ENCODE measurements around the gene MYH15.

The MYH15 gene

GRCh38 chr3:108500728-108501127 lies 9.7 kb downstream of the MYH15 start:
- DNase-seq (ENCODE audit: low spot score) = no peak
- Histone ChIP-seq H2BK15ac (ENCODE audit: low read length) (no peak overlapping the region), H3K4me1 (ENCODE audit: control insufficient read depth in 2 of 2, insufficient read depth in 1 of 2, low read depth in 1 of 2, low read length in 2 of 2) (no peaks in the 10 kb centered on the region), H3K27ac (replicated peaks; ENCODE audit: low read length) (no peak overlapping the region), H3K36me3 (replicated peaks in 1 of 2; ENCODE audit: control insufficient read depth in 2 of 2, insufficient read depth in 2 of 2, low read length in 2 of 2) (no peaks in the 10 kb centered on the region), H4K91ac (ENCODE audit: low read depth, low read length, poor library complexity) (no peak overlapping the region), H2AK5ac (ENCODE audit: low read depth, low read length) (no peak overlapping the region), H3K4me2 (ENCODE audit: insufficient read depth, low read length, poor library complexity, severe bottlenecking) (no peak overlapping the region), H3K4ac (ENCODE audit: low read length) (no peak overlapping the region), H2AFZ (ENCODE audit: low read length) (no peak overlapping the region), H3K4me3 (ENCODE audit: low read length in 2 of 2) (no peak overlapping the region), H3K27me3 (ENCODE audit: control insufficient read depth in 3 of 3, insufficient read depth in 3 of 3, low read depth in 1 of 3, low read length in 3 of 3) (no peaks in the 10 kb centered on the region), H3K9me3 (replicated peaks in 1 of 2; ENCODE audit: control insufficient read depth in 2 of 2, insufficient read depth in 1 of 2, low read depth in 1 of 2, low read length in 2 of 2) (no peaks in the 10 kb centered on the region), H4K8ac (ENCODE audit: low read depth, low read length) (no peak overlapping the region), H3K18ac (ENCODE audit: low read length) (no peak overlapping the region), H3K23ac (ENCODE audit: low read depth, low read length, poor library complexity) (no peak overlapping the region), H2BK5ac (ENCODE audit: low read length) (no peak overlapping the region), H2BK12ac (ENCODE audit: low read length) (no peak overlapping the region), H2BK120ac (ENCODE audit: low read depth, low read length) (no peak overlapping the region), H3K9ac (ENCODE audit: low read depth, low read length, poor library complexity) (no peak overlapping the region), H3K79me1 (ENCODE audit: low read depth, low read length) (no peaks in the 10 kb centered on the region), H3K14ac (ENCODE audit: low read length) (no peak overlapping the region)
- WGBS, 2 donors (ENCODE audit: extremely low coverage in 2 of 2, insufficient read length in 2 of 2, insufficient replicate concordance in 1 of 2) = no CpG with 5 or more reads among the region's 1 CpG

- Histone ChIP-seq H2BK15ac (ENCODE audit: low read length) (no peak overlapping the region), H4K91ac (ENCODE audit: low read depth, low read length, poor library complexity) (no peak overlapping the region), H3K18ac (ENCODE audit: low read length) (no peak overlapping the region), H4K8ac (ENCODE audit: low read depth, low read length) (no peak overlapping the region), H3K23ac (ENCODE audit: low read depth, low read length, poor library complexity) (no peak overlapping the region), H3K4me1 (ENCODE audit: control insufficient read depth in 2 of 2, insufficient read depth in 1 of 2, low read depth in 1 of 2, low read length in 2 of 2) (no peaks in the 10 kb centered on the region), H2BK120ac (ENCODE audit: low read depth, low read length) (no peak overlapping the region), H2AFZ (ENCODE audit: low read length) (no peak overlapping the region), H3K79me1 (ENCODE audit: low read depth, low read length) (no peaks in the 10 kb centered on the region), H2AK5ac (ENCODE audit: low read depth, low read length) (no peak overlapping the region), H3K4me3 (ENCODE audit: low read length in 2 of 2) (no peak overlapping the region), H3K9me3 (replicated peaks in 1 of 2; ENCODE audit: control insufficient read depth in 2 of 2, insufficient read depth in 1 of 2, low read depth in 1 of 2, low read length in 2 of 2) (no peaks in the 10 kb centered on the region), H3K27me3 (ENCODE audit: control insufficient read depth in 3 of 3, insufficient read depth in 3 of 3, low read depth in 1 of 3, low read length in 3 of 3) (no peaks in the 10 kb centered on the region), H3K4me2 (ENCODE audit: insufficient read depth, low read length, poor library complexity, severe bottlenecking) (no peak overlapping the region), H3K36me3 (replicated peaks in 1 of 2; ENCODE audit: control insufficient read depth in 2 of 2, insufficient read depth in 2 of 2, low read length in 2 of 2) (no peaks in the 10 kb centered on the region), H2BK5ac (ENCODE audit: low read length) (no peak overlapping the region), H3K4ac (ENCODE audit: low read length) (no peak overlapping the region), H3K14ac (ENCODE audit: low read length) (no peak overlapping the region), H3K27ac (replicated peaks; ENCODE audit: low read length) (no peak overlapping the region), H3K9ac (ENCODE audit: low read depth, low read length, poor library complexity) (no peak overlapping the region), H2BK12ac (ENCODE audit: low read length) (no peak overlapping the region)
- WGBS, 2 donors (ENCODE audit: extremely low coverage in 2 of 2, insufficient read length in 2 of 2, insufficient replicate concordance in 1 of 2) = no CpG with 5 or more reads among the region's 1 CpG
- DNase-seq (ENCODE audit: low spot score) = no peak
Measured at GRCh38 chr3:108497271-108497670, 13.1 kb downstream of the MYH15 start.

DNA sequence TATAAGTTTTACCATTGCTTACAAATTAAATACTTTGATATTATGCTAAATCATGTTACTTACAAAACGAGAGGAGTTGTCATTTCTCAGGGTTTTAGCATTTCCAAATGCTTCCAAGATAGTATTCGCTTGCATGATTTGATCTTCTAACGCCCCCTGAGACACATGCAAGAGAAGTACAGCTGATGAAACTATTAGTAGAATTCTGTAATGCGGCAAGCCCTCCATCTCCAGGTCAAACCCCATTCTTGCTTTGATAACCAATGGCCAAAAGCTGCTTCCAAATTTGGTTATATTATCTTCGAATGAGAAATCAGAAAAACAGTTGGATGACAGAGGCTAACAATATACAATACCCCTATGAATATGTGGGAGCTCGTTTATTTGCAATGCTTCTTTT lies 14.7 kb downstream of the MYH15 start:
- Histone ChIP-seq H3K4me2 (ENCODE audit: insufficient read depth, low read length, poor library complexity, severe bottlenecking) (no peak overlapping the region), H3K79me1 (ENCODE audit: low read depth, low read length) (no peaks in the 10 kb centered on the region), H2BK5ac (ENCODE audit: low read length) (no peak overlapping the region), H3K36me3 (replicated peaks in 1 of 2; ENCODE audit: control insufficient read depth in 2 of 2, insufficient read depth in 2 of 2, low read length in 2 of 2) (peaks cover 0 to 2% of the 10 kb centered on the region in 2 donors), H3K4ac (ENCODE audit: low read length) (no peak overlapping the region), H2BK12ac (ENCODE audit: low read length) (no peak overlapping the region), H3K27ac (replicated peaks; ENCODE audit: low read length) (no peak overlapping the region), H4K91ac (ENCODE audit: low read depth, low read length, poor library complexity) (no peak overlapping the region), H3K14ac (ENCODE audit: low read length) (no peak overlapping the region), H2AK5ac (ENCODE audit: low read depth, low read length) (no peak overlapping the region), H4K8ac (ENCODE audit: low read depth, low read length) (no peak overlapping the region), H3K23ac (ENCODE audit: low read depth, low read length, poor library complexity) (no peak overlapping the region), H3K4me3 (ENCODE audit: low read length in 2 of 2) (no peak overlapping the region), H3K27me3 (ENCODE audit: control insufficient read depth in 3 of 3, insufficient read depth in 3 of 3, low read depth in 1 of 3, low read length in 3 of 3) (no peaks in the 10 kb centered on the region), H3K9ac (ENCODE audit: low read depth, low read length, poor library complexity) (no peak overlapping the region), H2BK120ac (ENCODE audit: low read depth, low read length) (no peak overlapping the region), H3K18ac (ENCODE audit: low read length) (no peak overlapping the region), H3K9me3 (replicated peaks in 1 of 2; ENCODE audit: control insufficient read depth in 2 of 2, insufficient read depth in 1 of 2, low read depth in 1 of 2, low read length in 2 of 2) (no peaks in the 10 kb centered on the region), H2BK15ac (ENCODE audit: low read length) (no peak overlapping the region), H2AFZ (ENCODE audit: low read length) (no peak overlapping the region), H3K4me1 (ENCODE audit: control insufficient read depth in 2 of 2, insufficient read depth in 1 of 2, low read depth in 1 of 2, low read length in 2 of 2) (no peaks in the 10 kb centered on the region)
- no peak for DNase-seq (ENCODE audit: low spot score)
- WGBS, 2 donors (ENCODE audit: extremely low coverage in 2 of 2, insufficient read length in 2 of 2, insufficient replicate concordance in 1 of 2) = no CpG with 5 or more reads among the region's 6 CpGs

- no peak overlapping the region for H3K4me2 ChIP-seq (ENCODE audit: insufficient read depth, low read length, poor library complexity, severe bottlenecking)
- H4K8ac ChIP-seq (ENCODE audit: low read depth, low read length) = no peak overlapping the region
- H3K27ac ChIP-seq (replicated peaks; ENCODE audit: low read length) = no peak overlapping the region
- no peak overlapping the region for H2AK5ac ChIP-seq (ENCODE audit: low read depth, low read length)
- H2BK12ac ChIP-seq (ENCODE audit: low read length) = no peak overlapping the region
- no peak overlapping the region for H2AFZ ChIP-seq (ENCODE audit: low read length)
- H3K18ac ChIP-seq (ENCODE audit: low read length) = no peak overlapping the region
- H3K27me3 ChIP-seq (ENCODE audit: control insufficient read depth in 3 of 3, insufficient read depth in 3 of 3, low read depth in 1 of 3, low read length in 3 of 3) = no peaks in the 10 kb centered on the region
- no peak for DNase-seq (ENCODE audit: low spot score)
- no peaks in the 10 kb centered on the region for H3K79me1 ChIP-seq (ENCODE audit: low read depth, low read length)
- H3K14ac ChIP-seq (ENCODE audit: low read length) = no peak overlapping the region
- no peak overlapping the region for H3K4me3 ChIP-seq (ENCODE audit: low read length in 2 of 2)
- no peak overlapping the region for H2BK120ac ChIP-seq (ENCODE audit: low read depth, low read length)
- WGBS, 2 donors (ENCODE audit: extremely low coverage in 2 of 2, insufficient read length in 2 of 2, insufficient replicate concordance in 1 of 2) = no CpG with 5 or more reads among the region's 3 CpGs
- no peaks in the 10 kb centered on the region for H3K9me3 ChIP-seq (replicated peaks in 1 of 2; ENCODE audit: control insufficient read depth in 2 of 2, insufficient read depth in 1 of 2, low read depth in 1 of 2, low read length in 2 of 2)
- no peak overlapping the region for H3K9ac ChIP-seq (ENCODE audit: low read depth, low read length, poor library complexity)
- no peak overlapping the region for H3K23ac ChIP-seq (ENCODE audit: low read depth, low read length, poor library complexity)
- H2BK15ac ChIP-seq (ENCODE audit: low read length) = no peak overlapping the region
- H3K4ac ChIP-seq (ENCODE audit: low read length) = no peak overlapping the region
- H2BK5ac ChIP-seq (ENCODE audit: low read length) = no peak overlapping the region
- peaks cover 0 to 2% of the 10 kb centered on the region in 2 donors for H3K36me3 ChIP-seq (replicated peaks in 1 of 2; ENCODE audit: control insufficient read depth in 2 of 2, insufficient read depth in 2 of 2, low read length in 2 of 2)
- H3K4me1 ChIP-seq (ENCODE audit: control insufficient read depth in 2 of 2, insufficient read depth in 1 of 2, low read depth in 1 of 2, low read length in 2 of 2) = no peaks in the 10 kb centered on the region
- no peak overlapping the region for H4K91ac ChIP-seq (ENCODE audit: low read depth, low read length, poor library complexity)
Measured at GRCh38 chr3:108494906-108495531, 15.4 kb downstream of the MYH15 start.
